Measurements from ENCODE around the gene ARFIP2.

GRCh38 chr11:6486256-6486655 is 5.1 kb upstream of the ARFIP2 start:
- TF ChIP-seq, protein P1, sequence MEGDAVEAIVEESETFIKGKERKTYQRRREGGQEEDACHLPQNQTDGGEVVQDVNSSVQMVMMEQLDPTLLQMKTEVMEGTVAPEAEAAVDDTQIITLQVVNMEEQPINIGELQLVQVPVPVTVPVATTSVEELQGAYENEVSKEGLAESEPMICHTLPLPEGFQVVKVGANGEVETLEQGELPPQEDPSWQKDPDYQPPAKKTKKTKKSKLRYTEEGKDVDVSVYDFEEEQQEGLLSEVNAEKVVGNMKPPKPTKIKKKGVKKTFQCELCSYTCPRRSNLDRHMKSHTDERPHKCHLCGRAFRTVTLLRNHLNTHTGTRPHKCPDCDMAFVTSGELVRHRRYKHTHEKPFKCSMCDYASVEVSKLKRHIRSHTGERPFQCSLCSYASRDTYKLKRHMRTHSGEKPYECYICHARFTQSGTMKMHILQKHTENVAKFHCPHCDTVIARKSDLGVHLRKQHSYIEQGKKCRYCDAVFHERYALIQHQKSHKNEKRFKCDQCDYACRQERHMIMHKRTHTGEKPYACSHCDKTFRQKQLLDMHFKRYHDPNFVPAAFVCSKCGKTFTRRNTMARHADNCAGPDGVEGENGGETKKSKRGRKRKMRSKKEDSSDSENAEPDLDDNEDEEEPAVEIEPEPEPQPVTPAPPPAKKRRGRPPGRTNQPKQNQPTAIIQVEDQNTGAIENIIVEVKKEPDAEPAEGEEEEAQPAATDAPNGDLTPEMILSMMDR (optimal IDR thresholded peaks at IDR 0.05 in 1 of 3, IDR thresholded peaks at IDR 0.05 in 1 of 3, conservative IDR thresholded peaks at IDR 0.05 in 1 of 3; ENCODE audit: extremely low read depth in 1 of 3, insufficient read depth in 2 of 3, low read length in 3 of 3), result no peak
- TF ChIP-seq EZH2 (IDR thresholded peaks at IDR 0.05; ENCODE audit: low read length), result no peak

Measured in keratinocyte (primary cell).